Stimulated activated CD8-positive, alpha-beta memory T cell treated with anti-CD3 and anti-CD28 coated beads, Interleukin-4, amount 100 ng/mL, for 24 hours (primary cell): ENCODE data around the gene HDAC1.
A peak's percentile ranks its signal among the peaks of the same experiment; 100 is the strongest.
"Not testable (repeated sequence)": the region's sequence is repeated elsewhere in the genome, so short reads cannot be mapped to it uniquely, and the experiment has no call there.

ENCODE experiments used
- DNase-seq: peaks from one replicate; pipeline ENCODE4 v3.0.0-alpha.2; 2020; ENCODE audit warnings: low read depth

HDAC1 gene

DNA sequence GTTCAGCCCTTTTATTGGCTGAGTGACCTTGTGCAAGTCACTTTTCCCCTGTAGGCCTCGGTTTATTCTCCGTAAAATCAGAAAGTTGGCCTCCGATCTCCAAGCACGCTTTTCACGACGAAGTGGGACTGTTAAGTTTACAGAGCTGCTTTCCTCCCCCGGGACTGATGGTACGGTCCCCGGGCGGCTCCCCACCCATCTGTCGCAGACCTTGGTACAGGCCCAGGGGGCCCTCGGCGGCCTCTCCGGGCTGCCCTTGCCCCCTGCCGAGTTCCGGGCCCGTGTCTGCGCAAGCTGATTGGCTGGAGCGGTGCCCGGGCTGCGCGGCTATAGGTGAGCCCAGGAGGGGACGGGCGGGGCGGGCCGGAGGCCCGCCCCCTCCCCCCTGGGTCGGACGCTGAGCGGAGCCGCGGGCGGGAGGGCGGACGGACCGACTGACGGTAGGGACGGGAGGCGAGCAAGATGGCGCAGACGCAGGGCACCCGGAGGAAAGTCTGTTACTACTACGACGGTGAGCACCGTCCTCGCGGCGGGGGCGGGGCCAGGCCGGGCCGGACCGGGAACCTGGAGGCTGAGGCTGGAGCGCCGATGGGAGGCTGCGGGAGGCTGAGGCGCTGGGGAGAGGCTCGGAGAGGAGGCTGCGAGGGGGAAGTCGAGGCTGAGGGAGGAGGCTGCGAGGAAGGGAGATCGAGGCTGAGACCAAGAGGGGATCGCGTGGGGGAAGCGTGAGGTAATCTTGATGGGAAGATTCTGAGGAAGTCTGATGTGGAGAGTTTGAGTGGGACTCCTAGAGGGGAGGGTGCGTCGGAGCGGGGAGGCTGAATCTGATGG lies at the start of gene HDAC1:
Gene HDAC1 (plus strand): TSS at position 376 of the 831 bp plus-strand sequence. CDS start 87 bp downstream, at position 463.
- DNase-seq, result peak; percentile 95

DNA sequence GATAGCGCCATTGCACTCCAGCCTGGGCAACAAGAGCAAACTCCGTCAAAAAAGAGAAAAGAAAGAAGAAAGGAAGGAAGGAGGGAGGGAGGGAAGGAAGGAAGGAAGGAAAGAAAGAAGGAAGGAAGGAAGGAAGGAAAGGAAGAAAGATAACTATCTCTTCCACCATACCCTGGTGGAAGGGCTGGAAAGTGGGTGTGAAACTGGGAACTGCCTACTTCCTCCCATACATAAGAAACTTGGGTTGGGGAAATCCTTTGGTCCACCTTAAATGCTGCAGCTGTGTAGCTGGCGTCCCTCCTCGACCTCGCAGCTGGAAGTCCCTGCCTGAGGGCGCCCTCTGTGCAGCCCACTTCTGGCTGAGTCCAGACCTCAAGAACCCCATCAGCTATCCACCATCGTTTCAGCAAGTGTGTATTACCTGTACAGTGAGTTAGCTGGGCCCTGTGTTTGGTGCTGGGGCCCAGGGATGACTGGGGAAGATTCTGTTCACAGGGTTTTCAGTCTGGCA lies 49.5 kb upstream of the HDAC1 start:
- no peak for DNase-seq

DNA sequence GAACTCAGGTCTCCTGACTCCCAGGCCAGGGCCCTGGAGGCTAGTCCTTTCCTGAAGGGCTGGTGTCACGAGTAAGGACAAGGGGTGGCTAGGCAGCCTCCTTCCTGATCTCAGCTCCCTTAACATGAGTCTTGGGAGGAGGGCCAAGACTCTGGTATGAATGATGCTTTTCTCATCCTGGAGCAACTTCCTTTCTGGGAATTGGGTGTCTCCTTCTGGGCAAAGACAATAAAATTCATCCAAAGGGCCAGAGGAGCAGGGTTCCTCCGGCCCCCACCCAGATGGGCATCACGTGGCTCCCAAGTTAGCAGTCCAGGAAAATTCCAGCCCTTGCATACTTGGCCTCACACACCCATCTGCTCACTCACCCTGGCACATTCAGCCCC lies 45.0 kb upstream of the HDAC1 start, which contains the start of gene FAM167B:
Gene FAM167B (plus strand): TSS at position 335 of the 386 bp plus-strand sequence. CDS start 200 bp downstream, outside the sequence.
- DNase-seq, result no peak

DNA sequence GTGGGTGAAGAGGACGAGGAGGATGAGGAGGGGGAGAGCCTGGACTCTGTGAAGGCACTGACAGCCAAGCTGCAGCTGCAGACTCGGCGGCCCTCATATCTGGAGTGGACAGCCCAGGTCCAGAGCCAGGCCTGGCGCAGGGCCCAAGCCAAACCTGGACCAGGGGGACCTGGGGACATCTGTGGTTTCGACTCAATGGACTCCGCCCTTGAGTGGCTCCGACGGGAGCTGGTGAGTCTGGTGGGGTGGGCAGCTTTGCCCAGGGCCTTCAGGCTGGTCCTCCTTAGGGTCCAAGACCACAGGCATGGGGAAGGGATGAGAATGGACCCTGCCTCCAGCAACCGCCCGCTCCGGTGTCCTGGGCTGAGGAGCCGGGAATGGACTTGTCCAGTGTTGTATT lies 44.4 kb upstream of the HDAC1 start:
- DNase-seq, result no peak

DNA sequence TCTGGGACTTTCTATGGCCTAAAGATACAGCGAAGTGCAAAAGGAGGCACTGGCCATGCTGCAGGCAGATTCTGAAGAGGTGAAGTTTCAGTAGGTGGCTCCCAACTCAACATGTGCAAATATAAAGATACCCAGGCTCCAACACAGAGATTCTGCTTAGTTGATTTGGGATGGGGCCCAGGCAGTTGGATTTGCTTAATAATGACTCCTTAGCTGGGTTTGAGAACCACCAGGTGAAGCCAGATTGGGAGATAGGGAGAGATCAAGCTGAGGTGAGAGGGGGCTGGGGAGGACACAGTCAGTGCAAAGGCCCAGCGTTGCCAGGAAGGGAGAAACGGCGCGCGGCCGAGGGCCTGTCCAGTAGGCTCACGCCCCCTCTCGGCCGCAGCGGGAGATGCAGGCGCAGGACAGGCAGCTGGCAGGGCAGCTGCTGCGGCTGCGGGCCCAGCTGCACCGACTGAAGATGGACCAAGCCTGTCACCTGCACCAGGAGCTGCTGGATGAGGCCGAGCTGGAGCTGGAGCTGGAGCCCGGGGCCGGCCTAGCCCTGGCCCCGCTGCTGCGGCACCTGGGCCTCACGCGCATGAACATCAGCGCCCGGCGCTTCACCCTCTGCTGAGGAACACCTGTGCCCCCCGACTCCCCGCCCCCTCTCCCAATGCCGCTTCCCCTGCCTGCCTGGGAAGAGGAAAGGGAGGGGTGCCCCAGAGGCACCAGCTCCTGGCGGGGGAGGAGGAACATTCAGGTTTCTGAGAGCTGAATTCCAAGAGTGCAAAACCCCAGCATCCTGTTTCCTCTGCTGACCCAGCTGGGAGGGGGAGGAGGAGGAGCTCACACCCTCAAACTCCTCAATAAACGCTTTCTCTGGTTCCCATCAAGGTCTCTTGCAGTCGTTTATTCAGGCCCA lies 43.6 kb upstream of the HDAC1 start:
- peak; percentile 72 for DNase-seq

DNA sequence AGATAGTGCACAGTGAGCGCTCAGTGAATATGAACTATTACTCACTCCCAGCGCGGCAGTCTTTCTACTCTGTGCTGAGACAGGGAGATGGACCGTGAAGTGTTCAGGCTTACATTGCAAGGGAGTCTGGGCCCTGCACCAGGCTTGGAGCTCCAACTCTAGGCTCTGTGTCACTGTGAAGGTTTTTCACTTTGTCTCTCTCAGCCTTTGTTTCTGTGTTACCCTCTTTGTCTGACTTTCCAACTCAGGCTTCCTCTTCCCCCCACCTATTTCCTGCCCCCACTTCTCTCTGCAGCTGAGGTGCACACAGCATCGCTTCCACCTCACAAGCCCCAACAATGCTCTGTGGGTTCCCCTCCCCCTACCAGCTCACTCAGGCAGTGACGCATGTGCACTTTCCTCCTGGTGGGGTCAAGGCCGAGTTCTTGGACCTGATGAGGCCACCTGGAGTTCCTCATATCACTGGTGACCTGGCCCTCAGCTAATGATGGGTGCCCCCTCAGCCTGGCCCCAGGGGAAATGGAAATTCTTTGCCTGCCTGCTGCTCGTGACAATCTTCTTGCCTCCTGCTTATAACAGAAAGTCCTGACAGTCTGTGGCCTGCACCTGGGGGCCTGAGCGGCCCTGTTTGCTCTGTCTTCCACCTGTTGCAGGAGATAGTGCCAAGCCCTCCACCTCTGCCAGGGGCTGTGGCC lies 41.9 kb upstream of the HDAC1 start:
- peak; percentile 70 for DNase-seq

DNA sequence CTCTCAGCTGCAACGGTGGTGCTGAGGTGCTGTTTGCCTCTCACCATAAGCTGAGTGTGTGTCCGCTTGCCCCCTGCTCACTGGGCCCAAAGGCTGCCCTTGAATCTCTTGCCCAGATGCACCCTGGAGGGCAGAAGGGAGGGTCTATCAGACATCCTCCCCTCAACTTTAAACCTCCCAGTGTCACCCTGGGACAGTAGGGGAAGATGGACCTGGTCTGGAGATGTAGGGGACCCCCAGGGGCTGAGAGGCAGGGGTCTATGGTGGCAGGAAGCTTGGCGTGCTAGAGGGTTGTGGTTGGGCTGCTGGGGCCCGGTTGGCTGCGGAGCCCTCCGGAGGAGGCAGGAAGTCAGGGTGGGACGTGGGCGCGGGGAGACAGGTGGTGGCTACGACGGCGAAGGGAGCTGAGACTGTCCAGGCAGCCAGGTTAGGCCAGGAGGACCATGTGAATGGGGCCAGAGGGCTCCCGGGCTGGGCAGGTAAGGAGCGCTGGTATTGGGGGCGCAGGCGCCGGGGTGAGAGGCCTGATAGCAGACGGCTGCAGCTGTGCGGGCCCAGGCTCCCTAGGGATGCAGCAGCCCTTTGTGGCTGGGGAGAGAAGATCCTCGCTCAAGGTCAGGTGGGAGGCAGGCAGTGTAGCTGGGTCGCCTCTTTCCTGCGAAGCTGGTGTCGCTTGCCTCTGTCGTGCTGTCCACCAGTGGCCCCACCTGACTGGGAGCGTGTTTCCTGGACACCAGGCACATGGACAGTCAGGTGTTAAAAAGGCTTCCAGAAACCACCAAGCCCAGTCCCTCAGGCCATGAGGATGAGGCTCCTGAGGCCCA lies 40.8 kb upstream of the HDAC1 start, which contains the start of gene LCK:
Gene LCK (plus strand): TSS at position 373 of the 824 bp plus-strand sequence. CDS start 23,065 bp downstream, outside the sequence.
- DNase-seq, result peak; percentile 58

DNA sequence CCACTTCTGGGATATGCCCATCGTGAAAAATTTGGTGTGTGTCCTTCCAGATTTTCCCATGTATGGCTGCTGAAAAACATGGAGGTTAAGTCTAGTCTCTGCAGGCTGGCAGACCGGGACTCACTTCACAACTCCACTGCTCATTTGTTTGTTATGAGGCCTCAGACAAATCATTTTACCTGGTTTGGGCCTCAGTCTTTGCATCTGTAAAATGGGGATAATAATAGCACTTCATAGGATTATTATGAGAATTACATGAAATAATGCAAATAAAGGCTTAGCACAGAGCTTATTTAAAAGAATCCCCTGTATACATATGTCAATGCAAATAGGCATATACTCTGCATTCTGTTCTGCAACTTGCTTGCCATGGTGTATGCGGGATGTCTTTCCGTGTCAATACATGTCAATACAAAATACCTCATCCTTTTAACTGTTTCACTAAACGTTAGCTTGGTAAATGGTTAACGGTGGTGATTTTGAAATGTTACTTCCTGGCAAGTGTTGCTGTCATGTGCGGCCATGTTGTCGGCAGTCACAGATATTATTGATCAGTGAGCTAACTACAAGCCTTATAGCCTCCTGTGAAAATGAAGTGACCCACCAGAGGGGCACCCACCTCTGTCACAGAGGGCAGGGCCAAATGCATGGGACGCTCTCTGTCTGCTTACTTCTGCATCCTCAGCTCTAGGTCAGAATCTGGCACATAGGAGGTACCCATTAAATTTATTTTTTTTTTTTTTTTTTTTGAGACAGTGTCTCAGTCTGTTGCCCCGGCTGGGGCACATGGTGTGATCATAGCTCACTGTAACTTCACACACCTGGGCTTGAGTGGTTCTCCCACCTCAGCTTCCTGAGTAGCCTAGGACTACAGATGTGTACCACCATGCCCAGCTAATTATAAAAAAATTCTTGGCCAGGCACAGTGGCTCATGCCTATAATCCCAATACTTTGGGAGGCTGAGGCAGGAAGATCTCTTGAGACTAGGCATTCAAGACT lies 36.5 kb upstream of the HDAC1 start:
- DNase-seq, result no peak

DNA sequence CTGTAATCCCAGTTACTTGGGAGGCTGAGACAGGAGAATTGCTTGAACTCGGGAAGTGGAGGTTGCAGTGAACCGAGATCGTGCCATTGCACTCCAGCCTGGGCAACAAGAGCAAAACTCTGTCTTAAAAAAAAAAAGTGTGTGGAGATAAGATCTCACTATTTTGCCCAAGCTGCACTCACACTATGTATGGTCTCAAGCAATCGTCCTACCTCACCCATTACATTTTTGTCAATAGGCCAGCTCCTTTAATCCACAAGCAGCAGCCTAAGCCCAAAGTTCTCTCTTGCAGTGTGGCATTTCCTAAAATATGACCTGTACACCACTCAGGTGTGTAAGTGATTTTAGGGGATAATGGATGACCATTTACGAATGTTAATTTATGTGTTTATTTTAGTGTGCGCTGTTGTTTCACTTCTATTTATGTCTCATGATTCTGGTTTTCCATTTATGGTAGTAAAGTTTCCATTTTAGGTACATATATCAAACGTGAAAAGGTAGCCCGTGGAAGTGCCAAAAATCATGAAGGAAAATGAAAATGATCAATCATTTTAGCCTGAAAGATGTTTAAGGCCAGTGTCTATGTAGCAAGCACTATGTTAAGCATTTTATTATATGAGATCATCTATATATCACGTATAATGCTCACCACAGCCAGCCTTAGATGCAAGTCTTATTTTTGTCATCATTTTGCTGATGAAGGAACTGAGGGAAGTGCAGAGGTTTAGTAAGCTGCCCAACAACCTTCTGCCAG lies 35.2 kb upstream of the HDAC1 start:
- no peak for DNase-seq

DNA sequence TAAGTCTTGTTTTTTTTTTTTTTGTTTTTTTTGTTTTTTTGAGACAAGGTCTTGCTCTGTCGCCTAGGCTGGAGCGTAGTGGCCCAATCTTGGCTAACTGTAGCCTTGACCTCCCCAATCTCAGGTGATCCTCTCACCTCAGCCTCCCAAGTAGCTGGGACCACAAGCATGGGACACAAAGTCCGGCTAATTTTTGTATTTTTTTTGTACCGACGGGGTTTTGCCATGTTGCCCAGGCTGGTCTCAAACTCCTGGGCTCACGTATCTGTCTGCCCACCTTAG lies 34.7 kb upstream of the HDAC1 start:
- DNase-seq, result no peak

DNA sequence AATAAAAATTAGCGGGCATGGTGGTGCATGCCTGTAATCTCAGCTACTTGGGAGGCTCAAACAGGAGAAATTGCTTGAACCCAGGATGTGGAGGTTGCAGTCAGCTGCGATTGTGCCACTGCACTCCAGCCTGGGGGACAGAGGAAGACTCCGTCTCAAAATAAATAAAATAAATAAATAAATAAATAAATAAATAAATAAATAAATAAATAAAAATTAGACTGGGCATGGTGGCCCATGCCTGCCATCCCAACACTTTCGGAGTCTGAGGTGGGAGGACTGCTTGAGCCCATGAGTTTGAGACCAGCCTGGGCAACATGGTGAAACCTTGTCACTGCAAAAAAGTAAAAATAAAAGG lies 28.7 kb upstream of the HDAC1 start:
- not testable (repeated sequence) for DNase-seq

DNA sequence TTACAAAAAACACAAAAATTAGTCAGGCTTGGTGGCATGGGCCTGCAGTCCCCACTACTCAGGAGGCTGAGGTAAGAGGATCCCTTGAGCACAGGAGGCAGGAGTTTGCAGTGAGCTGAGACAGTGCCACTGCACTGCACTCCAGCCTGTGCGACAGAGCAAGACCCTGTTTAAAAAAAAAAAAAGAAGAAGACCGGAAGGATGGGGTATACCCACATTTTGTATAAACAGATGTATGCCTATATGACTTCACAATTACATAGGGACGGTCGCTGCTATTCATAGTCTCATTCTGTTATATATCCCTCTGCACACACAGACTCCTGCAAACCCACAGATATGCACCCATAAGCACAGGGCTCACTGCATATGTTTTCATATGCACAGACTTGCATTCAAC lies 28.1 kb upstream of the HDAC1 start:
- no peak for DNase-seq

DNA sequence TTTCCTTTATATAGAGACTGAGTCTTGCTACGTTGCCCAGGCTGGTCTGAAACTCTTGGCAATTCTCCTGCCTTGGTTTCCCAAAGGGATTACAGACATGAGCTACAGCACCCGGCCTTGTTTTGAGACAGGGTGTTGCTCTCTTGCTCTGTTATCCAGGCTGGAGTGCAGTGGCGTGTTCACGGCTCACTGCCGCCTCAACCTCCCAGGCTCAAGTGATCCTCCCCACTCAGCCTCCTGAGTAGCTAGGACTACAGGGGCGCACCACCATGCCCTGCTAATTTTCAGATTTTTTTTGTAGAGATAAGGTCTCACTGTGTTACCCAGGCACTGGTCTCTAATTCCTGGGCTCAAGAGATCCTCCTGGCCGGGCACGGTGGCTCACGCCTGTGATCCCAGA lies 26.0 kb upstream of the HDAC1 start:
- no peak for DNase-seq

DNA sequence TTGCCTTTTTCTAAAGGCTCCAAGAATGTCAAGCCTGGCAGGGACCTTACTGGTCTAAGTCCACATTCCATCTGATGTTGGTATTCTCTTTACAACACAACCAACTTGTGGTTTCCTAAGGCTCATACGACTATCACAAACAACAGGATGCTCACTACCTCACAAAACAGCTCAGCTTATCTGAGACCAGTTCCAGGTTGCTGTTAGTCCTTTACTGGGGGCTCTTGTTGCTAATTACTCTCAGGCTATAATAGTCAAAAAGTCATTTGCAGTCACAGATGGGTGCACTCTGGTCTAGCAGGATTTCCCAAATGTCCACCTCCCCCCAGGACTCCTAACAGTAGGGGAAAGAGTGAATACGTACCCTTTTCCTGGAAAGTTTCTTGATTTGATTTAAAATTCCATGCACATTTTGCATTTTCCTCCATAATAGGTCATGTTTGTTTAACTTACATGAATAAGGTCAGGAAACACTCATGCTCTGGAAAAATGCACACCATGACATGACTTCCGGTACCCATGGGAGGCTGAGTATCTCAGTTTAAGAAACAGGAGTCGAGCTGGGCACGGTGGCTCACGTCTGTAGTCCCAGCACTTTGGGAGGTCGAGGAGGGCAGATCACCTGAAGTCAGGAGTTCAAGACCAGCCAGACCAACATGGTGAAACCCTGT lies 24.8 kb upstream of the HDAC1 start:
- no peak for DNase-seq

DNA sequence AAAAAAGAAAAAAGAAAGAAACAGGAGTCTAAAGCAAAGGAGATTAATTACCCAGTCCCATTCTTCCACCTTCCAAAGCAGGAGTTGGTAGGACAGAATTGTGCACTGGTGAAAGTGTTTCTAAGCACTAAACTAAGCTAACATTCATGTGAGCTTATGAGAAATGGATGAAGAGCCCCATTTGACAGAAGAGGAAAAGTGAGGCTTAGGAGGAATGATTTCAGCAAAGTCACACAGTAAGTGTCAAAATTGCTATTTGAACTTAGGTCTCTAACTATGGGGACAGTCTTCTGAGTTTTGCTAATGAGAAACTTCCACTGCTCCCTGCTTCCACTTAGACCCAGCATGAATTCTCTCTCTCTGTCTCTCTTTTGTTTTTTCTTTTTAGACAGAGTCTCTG lies 22.1 kb upstream of the HDAC1 start:
- DNase-seq, result no peak

DNA sequence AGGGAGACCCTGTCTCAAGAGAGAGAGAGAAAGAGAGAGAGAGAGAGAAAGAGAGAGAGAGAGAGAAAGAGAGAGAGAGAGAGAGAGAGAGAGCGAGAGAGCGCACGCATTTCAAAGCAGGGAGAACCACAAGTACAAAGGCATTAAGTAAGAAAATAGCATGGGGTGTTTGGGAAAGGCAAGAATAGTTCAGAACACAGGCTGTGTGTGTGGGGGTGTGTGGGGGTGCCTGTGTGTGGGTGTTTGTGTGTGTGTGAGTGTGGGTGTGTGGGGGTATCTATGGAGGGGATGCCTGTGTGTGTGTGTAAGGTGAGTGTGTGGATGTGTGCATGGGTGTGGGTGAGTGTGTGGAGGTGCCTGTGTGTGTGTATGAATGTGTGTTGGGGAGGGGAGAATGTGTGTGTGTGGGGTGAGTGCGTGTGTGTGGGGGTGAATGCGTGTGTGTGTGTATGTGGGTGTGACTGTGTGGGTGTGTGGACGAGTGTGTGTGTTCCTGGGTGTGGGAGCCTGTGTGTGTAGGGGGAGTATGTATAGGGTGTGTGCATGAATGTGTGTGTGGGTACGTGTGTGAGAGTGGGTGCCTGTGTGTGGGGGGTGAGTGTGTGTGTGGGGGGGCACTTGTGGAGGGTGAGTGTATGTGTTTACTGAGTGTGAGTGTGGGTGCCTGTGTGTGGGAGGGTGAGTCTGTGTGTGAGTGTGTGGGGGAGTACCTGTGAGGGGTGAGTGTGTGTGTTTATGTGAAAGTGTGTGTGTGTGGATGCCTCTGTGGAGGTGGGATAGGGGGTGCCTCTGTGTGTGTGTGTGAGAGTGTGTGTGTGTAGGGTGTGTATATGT lies 19.1 kb upstream of the HDAC1 start:
- no peak for DNase-seq

DNA sequence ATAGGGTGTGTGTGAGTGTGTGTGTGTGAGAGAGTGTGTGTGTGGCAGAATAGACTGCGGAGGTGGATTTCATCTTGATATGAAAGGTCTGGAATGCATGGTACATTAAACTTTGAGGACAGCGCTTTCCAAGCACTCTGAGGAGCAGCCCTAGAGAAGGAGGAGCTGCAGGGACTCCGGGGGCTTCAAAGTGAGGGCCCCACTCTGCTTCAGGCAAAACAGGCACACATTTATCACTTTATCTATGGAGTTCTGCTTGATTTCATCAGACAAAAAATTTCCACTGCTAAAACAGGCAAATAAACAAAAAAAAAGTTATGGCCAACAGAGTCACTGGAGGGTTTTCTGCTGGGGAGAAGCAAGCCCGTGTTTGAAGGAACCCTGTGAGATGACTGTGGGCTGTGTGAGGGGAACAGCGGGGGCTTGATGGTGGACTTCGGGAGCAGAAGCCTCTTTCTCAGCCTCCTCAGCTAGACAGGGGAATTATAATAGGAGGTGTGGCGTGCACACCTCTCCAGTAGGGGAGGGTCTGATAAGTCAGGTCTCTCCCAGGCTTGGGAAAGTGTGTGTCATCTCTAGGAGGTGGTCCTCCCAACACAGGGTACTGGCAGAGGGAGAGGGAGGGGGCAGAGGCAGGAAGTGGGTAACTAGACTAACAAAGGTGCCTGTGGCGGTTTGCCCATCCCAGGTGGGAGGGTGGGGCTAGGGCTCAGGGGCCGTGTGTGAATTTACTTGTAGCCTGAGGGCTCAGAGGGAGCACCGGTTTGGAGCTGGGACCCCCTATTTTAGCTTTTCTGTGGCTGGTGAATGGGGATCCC lies 18.3 kb upstream of the HDAC1 start:
- DNase-seq, result peak; percentile 72
